Left colon (tissue), 2 donors: ENCODE data around the gene SCN8A. TPM values are rescaled to one million over a fixed set of nuclear protein-coding genes. Genes with fewer than 3 reads are reported as not detected.

Experiments
- ATAC-seq: fragments of 200-7000 bp; cut with Tn5 transposase; one replicate; pipeline ENCODE4 v1.9.1; 2020; ENCODE audit warnings: mild to moderate bottlenecking, moderate library complexity
- DNase-seq, 2 donors: peaks; one replicate each; pipeline ENCODE4 v3.0.0-alpha.2; 2020
- intact Hi-C, 2 donors: fragments of 100-400 bp; cut with DNase I in 1 of 2; cut with micrococcal nuclease in 1 of 2; formaldehyde crosslinking; loops; one replicate each; pipeline versions ENCODE4 v1.11.2 to v1.14.0; 2022; cut with DNase I, micrococcal nuclease
- total RNA-seq, 2 donors: library from RNA; stranded (reverse); fragmentation: NEBNext Ultra II Directional; extraction: Animal tissue kit (Norgen Biotek cat#: 25700); gene quantifications; one replicate each; pipeline ENCODE4 v1.2.1, GENCODE V29; 2021
- donor health status: DM: no; HTN: no; CAD: no.
- donor health status: DM: yes; HTN: yes; CAD: no.

SCN8A gene
- total RNA-seq, 2 donors from 2014 or later = 4.9 to 9.2 TPM

DNA sequence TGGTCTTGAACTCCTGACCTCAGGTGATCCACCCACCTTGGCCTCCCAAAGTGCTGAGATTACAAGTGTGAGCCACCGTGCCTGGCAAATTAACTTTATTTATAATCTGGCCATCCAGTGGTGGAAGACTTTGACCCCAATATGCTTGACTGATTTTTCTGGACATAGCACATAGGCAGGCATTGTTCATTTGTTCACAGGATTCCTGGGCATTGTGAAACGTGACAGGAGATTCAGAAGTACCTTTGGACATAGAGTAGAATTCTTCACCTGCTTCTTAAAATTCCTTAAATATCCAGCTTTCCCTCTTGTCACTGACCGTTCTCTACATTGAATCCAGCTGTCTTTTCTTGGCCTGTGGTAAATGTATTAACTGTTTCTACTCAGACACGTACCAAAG, 103.1 kb downstream of the SCN8A start:
- intact Hi-C loops = no loop called here
- peak; percentile 40 for ATAC-seq
- no peak for DNase-seq

DNA sequence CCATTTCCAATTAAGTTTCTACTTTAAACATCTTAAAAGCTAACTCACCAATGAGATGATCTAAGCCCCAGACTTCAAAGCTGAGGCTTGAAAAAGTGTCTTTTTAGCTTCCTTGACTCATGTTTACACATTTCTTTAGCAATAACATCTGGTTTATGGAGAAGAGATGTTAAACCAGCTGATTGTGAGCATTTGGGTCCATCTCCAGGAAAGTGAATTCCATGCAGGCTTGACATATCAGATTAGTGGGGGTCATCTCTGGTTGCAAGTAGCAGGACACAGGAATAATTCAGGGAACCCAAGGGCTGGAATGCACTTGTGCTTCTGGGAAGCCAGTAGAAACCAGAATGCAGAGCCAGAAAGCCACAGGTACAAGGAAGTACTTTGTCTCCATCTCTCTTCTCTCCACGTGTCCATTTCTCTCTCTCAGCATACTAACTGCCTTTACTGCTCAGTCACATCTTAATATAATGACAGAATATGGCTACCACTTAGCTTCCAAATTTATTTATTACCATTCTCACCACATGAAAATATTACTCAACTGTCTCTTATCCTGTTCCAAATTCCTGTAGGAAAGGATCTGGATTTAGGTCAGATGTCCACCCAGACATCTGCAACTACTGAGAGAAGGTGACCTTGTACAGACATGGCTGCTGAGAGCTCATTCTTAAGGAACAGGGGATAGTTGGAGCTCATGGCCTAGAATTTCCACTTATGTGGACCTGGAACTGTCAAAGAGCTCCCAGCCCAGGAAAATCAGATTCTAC, 104.4 kb downstream of the SCN8A start:
- no peak for ATAC-seq
- no peak for DNase-seq
- intact Hi-C loops = no loop called here

DNA sequence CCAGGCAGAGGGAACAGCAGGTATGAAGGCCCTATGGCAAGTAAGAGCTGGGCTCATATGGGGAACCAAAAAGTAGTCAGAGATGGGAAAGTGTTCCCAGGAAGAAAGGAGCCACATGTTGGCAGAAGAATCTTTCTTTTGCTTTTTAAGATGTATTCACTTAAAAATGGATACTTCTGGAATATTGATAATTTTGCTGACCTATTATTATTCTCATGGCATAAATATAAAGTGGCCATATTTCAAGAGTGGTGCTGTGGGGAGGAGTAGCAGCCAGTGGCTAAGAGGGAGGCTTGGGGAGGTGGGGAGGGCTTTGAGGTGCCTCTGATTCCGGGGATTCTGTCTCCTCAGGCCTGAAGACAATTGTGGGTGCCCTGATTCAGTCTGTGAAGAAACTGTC, 108.2 kb downstream of the SCN8A start:
- intact Hi-C loops = no loop called here
- ATAC-seq = no peak
- no peak for DNase-seq

DNA sequence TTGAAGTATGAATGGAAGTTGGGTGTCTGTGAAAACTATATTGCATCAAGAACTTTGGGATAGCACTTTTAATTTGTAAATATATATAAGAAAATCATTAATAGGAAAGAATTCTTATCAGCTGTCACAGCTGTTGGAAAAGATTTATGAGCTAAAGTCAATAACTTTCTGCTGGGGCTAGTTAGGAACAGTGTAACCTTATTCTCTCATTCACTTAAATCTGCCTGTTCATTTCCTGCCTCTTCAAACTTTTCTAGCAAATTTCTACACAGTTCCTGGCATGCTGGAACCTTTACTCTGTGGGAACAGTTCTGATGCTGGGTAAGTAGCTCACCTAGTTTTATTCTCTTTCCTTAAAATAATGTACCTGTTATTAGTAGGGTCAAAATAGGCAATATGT, 109.9 kb downstream of the SCN8A start:
- DNase-seq (no peak), ATAC-seq (no peak)
- intact Hi-C loops = no loop called here

DNA sequence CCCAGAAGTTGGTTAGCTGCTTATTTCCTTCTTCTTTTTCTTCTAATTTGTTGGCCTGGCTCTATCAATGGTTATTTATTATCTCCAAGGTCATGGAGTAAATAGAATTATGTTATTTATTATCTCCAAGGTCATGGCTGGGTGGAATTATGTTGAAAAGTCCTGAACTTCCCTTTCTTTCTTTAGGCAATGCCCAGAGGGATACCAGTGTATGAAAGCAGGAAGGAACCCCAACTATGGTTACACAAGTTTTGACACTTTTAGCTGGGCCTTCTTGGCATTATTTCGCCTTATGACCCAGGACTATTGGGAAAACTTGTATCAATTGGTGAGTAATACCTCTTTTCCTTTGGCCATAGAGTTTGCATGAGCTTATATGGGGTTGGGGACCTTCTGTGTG, 111.6 kb downstream of the SCN8A start:
- ATAC-seq (no peak), DNase-seq (no peak)
- intact Hi-C loops = no loop called here

DNA sequence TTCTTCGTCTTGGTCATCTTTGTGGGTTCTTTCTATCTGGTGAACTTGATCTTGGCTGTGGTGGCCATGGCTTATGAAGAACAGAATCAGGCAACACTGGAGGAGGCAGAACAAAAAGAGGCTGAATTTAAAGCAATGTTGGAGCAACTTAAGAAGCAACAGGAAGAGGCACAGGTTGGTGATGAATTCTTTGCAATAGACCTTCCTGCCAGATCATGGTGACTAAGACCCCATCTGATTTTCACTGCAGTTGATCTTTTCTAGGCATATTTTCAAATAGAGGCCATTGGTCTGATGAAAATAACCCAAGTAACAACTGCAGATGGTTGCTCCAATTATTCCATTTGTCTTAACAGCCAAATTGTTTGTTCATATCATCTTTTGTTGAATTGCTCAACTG, 114.4 kb downstream of the SCN8A start:
- ATAC-seq = no peak

DNA sequence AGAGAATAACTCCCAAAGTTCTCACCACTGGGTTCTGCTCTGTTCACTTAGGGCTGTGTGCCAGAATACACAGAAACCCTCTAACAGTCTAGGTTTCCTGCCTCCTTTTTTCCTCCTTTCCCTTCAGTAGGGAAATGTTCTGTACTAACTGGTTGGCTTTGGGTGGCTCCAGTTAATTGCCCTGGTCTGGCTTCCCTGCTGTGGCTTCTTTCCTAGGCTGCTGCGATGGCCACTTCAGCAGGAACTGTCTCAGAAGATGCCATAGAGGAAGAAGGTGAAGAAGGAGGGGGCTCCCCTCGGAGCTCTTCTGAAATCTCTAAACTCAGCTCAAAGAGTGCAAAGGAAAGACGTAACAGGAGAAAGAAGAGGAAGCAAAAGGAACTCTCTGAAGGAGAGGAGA, 115.2 kb downstream of the SCN8A start:
- no peak for DNase-seq
- intact Hi-C loops = no loop called here
- ATAC-seq = no peak

More for the DNA sequence above, 114.4 kb downstream of the SCN8A start:
- intact Hi-C loops = no loop called here
- no peak for DNase-seq

DNA sequence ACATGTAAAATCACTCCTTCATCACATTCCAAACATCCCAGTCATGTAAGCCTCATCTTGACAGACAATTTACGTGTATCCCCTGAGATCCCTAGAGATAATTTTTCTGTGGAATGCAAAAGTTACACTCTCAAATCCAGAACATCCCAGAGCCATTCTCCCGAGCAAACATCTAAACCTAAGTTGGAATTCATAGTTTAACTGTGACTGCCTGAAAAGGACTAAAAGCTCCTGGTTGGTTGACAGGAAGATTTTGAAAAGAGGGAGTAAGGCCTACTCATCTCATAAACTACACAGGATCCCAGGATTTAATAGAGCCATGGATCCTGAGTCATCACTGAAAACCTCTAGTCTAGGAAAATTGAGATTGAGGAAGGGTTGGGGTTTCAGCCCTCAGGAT, 123.6 kb downstream of the SCN8A start:
- DNase-seq (no peak), ATAC-seq (no peak)
- intact Hi-C loops = no loop called here

DNA sequence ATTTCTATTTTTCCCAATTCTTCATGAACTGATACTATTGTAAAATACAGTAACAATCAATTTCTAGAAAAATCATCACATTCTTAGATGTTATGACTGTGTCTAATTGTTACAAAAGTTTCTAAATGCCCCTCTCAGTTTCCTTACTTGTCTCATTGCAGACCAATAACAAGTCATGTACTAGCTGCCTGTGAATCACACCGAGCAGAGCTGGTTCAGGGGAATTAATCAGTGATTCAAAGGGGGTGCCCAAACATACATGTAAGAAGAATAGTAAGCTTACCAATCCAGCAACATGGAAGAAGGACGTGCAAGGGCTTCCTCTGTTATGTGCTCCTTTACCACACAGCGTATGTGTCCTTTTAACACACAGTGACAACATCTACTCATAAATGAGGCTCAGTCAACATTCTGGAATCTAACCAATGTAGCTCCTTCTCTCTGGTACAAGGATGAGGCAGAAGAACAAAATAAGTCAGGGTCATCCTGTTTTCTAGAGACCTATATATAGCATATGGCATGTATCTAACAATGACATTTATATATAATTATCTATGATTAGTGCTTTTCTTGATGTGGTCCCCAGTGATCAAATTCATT, 126.4 kb downstream of the SCN8A start:
- intact Hi-C loops = no loop called here
- ATAC-seq = no peak
- DNase-seq = no peak

DNA sequence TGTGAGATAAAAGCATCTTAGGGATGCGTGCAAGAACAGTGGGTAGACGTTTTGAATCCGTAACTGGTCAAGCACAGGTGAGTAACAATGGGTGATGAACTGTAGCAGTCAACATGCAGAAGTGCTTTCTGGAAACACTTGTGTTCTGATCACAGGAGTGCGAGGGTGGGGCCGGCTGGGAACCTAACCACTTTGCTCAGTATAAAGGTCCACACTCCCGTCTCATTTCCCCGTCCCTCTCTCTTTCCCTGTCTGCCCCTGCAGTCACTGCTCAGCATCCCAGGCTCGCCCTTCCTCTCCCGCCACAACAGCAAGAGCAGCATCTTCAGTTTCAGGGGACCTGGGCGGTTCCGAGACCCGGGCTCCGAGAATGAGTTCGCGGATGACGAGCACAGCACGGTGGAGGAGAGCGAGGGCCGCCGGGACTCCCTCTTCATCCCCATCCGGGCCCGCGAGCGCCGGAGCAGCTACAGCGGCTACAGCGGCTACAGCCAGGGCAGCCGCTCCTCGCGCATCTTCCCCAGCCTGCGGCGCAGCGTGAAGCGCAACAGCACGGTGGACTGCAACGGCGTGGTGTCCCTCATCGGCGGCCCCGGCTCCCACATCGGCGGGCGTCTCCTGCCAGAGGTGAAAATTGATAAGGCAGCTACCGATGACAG, 130.4 kb downstream of the SCN8A start:
- peak in 1 of 2 donors; percentile 10 for DNase-seq
- ATAC-seq = no peak
- intact Hi-C loops = no loop called here

DNA sequence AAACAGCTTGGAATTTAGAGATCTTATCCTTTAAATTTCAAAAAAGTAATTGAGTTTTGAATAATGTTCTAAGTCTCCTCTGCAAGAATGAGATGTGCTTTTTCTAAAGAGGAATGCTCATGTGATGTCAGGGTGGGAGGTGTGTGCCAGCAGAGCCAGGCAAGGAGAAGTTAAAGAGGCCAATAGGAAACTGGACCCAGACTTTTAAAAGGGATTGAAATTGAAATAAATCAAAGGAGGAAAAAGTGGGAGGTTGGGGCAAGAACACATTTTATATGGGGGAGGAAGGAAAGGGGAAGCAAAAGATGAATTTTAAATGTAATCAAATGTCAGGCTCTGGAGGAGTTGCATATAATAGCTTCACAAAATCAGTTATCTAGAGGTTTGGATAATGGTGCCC, 131.4 kb downstream of the SCN8A start:
- intact Hi-C loops = no loop called here
- no peak for DNase-seq
- ATAC-seq = no peak

DNA sequence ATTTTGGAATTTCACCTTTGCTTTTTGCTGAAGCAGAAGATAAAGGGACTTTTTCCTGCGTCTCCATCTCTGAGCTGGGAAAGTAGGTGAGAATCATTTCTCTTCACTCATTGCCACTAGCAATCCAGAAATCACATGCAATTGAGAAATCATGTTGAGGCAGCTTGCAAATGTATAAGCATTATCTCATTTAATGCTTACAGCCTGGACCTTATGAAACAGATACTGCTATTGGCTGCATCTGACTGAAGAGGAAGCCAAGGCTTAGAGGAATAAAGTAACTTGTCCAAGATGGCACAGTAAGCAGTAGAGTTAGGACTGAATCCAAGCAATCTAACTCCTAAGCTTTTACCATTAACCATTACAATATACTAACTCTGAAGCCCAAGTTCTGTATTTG, 135.1 kb downstream of the SCN8A start:
- intact Hi-C loops = no loop called here

DNA sequence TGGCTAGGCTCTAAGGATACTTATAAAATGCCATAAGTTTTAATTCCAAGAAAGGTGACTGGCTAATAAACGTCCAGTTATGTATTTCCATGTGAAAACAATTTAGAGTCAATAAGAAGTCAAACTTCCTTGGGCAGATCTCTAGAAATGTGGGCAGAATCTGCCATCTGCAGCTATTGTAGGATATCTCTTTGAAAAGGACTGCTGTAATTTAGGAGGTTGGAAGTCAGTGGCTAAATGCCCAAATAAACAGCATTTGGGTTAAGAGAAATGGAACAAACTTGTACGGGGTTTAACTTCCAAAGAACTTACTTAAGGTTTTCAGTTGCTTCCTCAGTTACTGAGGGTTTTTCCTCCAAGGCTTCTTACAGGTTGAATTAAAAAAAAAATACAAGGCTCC, 135.9 kb downstream of the SCN8A start:
- ATAC-seq (no peak), DNase-seq (no peak)
- intact Hi-C loops = no loop called here

More for the DNA sequence above, 135.1 kb downstream of the SCN8A start:
- ATAC-seq (no peak), DNase-seq (no peak)

DNA sequence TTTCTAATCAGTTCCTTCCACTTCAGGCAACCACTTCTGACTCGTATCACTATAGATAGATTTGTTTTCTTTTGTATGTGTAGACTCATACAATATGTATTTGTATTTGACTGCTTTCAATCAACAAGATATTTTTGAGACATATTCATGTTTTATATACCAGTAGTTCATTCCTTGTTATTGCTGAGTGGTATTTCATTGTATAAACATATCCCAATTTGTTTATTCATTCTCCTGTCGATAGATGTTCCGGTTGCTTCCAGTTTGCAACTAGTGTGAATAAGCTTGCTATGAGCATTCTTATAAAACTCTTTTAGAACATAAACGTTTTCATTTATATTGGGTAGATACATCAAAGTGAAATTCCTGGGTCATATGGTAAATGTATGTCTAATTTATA, 138.3 kb downstream of the SCN8A start:
- intact Hi-C loops = no loop called here

DNA sequence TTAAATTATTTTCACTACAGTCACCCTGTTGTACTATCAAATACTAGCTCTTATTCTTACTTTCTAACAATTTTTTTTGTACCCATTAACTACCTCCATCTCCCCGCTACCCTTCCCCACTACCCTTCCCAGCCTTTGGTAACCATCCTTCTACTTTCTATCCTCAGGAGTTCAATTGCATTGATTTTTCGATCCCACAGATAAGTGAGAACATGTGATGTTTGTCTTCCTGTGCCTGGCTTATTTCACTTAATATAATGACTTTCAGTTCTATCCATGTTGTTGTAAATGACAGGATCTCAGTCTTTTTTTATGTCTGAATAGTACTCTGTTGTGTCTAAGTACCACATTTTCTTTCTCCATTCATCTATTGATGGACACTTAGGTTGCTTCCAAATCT, 139.7 kb downstream of the SCN8A start:
- intact Hi-C loops = no loop called here

More for the DNA sequence above, 138.3 kb downstream of the SCN8A start:
- ATAC-seq = no peak
- no peak for DNase-seq

DNA sequence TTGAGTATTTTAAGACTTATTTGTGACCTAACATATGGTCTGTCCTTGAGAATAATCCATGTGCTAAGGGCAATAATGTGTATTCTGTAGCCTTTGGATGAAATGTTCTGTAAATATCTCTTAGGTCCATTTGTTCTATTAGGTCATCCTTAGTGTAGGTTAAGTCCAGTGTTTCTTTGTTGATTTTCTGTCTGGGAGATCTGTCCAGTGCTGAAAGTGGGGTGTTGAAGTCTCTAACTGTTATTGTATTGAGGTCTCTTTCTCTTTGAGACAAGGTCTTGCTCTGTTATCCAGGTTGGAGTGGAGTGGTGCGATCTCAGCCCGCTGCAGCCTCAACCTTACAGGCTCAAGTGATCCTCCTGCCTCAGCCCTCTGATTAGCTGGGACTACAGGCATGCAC, 149.5 kb downstream of the SCN8A start:
- intact Hi-C loops = no loop called here
- DNase-seq (no peak), ATAC-seq (no peak)

More for the DNA sequence above, 139.7 kb downstream of the SCN8A start:
- ATAC-seq (no peak), DNase-seq (no peak)

DNA sequence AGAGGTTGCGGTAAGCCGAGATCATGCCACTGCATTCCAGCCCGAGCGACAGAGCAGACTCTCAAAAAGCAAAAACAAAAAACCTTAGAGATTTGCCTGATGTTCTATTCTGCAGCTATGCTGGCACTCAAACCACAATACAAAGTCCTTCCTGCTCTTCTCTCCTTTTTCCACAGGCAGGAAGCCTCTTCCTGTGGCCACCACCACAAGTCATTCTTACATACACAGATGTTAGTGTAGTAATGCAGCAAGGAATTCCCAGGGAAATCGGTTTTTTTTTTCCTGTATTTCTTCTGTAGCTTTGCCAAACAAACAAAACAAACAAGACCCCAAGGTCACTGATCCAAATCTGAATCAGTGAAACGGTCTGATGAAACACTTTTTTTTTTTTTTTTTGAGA, 153.2 kb downstream of the SCN8A start:
- intact Hi-C loops = no loop called here
- DNase-seq (no peak), ATAC-seq (peak; percentile 51)

DNA sequence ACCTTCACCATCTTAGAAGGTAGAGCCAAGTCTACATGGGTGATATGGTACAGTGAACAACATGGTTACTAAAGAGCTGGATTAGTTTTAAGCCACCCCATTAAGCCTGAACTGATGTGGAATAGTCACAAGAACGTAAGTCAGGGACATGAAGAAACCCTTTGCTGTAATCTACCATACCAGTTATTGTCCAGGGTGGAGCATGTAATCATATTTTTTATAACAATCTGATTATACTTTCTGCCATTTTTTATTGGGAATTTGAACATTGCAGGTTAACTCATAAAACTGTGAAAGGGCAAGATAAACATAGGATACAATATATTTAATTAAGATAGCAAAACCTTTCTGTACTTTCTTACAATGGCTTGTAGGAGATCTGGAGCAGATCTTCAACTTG, 153.9 kb downstream of the SCN8A start:
- ATAC-seq = peak; percentile 85
- no peak for DNase-seq
- intact Hi-C loops = no loop called here

DNA sequence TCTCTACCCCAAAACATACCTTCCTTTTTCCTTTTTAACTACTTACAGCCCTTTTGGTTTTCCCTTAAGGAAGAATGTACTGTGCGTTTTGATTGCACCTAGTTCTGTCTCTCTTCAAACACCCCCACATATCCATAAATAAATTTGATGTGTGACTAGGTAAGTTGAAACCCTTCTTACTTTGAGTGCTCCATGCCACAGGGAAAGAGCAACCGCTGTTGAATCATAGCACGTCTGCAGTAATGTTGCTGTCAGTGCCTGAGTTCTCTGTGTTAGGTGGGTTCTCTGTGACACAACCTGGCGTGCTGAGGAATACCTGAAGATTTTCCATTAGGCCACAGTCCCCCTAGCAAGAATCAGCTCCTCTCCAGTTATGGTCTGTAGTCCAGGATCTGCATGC, 155.4 kb downstream of the SCN8A start:
- intact Hi-C loops = no loop called here

DNA sequence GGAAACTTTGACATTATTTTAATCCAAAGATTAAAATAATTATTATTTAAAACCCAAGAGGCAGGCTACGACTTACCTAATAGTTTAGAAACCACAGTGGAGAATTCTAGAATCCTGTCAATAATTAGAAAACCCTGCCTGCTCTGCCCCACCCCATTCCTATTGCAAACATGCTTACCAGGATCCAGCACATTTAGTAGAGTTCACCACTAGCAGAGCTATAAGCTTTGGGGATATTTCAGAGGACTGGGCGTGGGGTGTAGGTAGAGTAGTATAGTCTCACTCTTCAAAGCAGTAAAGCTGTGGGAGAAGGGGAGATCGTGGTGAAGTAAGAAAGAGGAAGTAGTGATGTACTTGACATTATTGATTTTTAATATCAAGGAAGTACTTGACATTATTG, 157.2 kb downstream of the SCN8A start:
- intact Hi-C loops = no loop called here
- peak; percentile 66 for ATAC-seq
- no peak for DNase-seq

More for the DNA sequence above, 155.4 kb downstream of the SCN8A start:
- DNase-seq (no peak), ATAC-seq (no peak)
